HepG2 (cell line): ENCODE measurements around the gene THY1. TPM values are rescaled to one million over a fixed set of nuclear protein-coding genes. Genes with fewer than 3 reads are reported as not detected.

Experiments
- ATF5 ChIP-seq: sonication (generic); formaldehyde crosslinking; IDR thresholded peaks from 2 replicates; pipeline ENCODE4 v1.4.0; 2020; ENCODE audit warnings: mild to moderate bottlenecking, low read depth, missing genetic modification reagents
- E2F1 ChIP-seq: sonication (generic); formaldehyde crosslinking; IDR thresholded peaks from 2 replicates; pipeline ENCODE4 v1.5.0; 2020; ENCODE audit warnings: missing genetic modification reagents
- GLI4 ChIP-seq: sonication (generic); formaldehyde crosslinking; IDR thresholded peaks from 2 replicates; pipeline ENCODE4 v1.5.1; 2020; ENCODE audit warnings: missing genetic modification reagents, mild to moderate bottlenecking, moderate library complexity, borderline replicate concordance
- GPN1 ChIP-seq: sonication (generic); formaldehyde crosslinking; IDR thresholded peaks from 2 replicates; pipeline ENCODE4 v1.5.1; 2020; ENCODE audit warnings: missing genetic modification reagents, borderline replicate concordance
- HOXD1 ChIP-seq: sonication (generic); formaldehyde crosslinking; IDR thresholded peaks from 2 replicates; pipeline ENCODE4 v1.5.0; 2020; ENCODE audit warnings: missing genetic modification reagents
- IRX3 ChIP-seq: sonication (generic); formaldehyde crosslinking; IDR thresholded peaks from 2 replicates; pipeline ENCODE4 v1.8.1; 2023; ENCODE audit warnings: mild to moderate bottlenecking, low read depth, missing genetic modification reagents, borderline replicate concordance
- MYNN ChIP-seq: sonication (generic); formaldehyde crosslinking; IDR thresholded peaks from 2 replicates; pipeline ENCODE4 v1.4.0; 2020; ENCODE audit warnings: mild to moderate bottlenecking, low read depth, missing genetic modification reagents
- PCBP2 ChIP-seq: fragments of 200-400 bp; formaldehyde crosslinking; optimal IDR thresholded peaks from 2 replicates; pipeline ENCODE3; 2018; ENCODE audit warnings: low read length, low read depth; ENCODE audit not compliant: poor library complexity, severe bottlenecking
- PTBP1 ChIP-seq: fragments of 200-400 bp; formaldehyde crosslinking; IDR thresholded peaks from 2 replicates; pipeline ENCODE4 v1.6.1; 2018; ENCODE audit warnings: low read length, low read depth; ENCODE audit not compliant: poor library complexity, severe bottlenecking
- SALL2 ChIP-seq: sonication (generic); formaldehyde crosslinking; IDR thresholded peaks from 2 replicates; pipeline ENCODE4 v1.8.1; 2023; ENCODE audit warnings: mild to moderate bottlenecking, missing genetic modification reagents, inconsistent platforms
- SMC3 ChIP-seq: IDR thresholded peaks from 2 replicates; pipeline ENCODE4 v1.6.1; 2011; ENCODE audit warnings: low read length, improper control_type of control experiment
- ZNF101 ChIP-seq: sonication (generic); formaldehyde crosslinking; IDR thresholded peaks from 2 replicates; pipeline ENCODE4 v1.4.0; 2020; ENCODE audit warnings: mild to moderate bottlenecking, low read depth, missing genetic modification reagents, borderline replicate concordance
- ZNF501 ChIP-seq: sonication (generic); formaldehyde crosslinking; IDR thresholded peaks from 2 replicates; pipeline ENCODE4 v1.5.1; 2020; ENCODE audit warnings: mild to moderate bottlenecking, moderate library complexity, missing genetic modification reagents
- ZNF616 ChIP-seq: sonication (generic); formaldehyde crosslinking; IDR thresholded peaks from 2 replicates; pipeline ENCODE4 v1.5.0; 2020; ENCODE audit warnings: low read depth, mild to moderate bottlenecking, missing genetic modification reagents
- ZSCAN29 ChIP-seq: sonication (generic); formaldehyde crosslinking; conservative IDR thresholded peaks from 2 replicates; pipeline ENCODE4 v1.4.0; 2020; ENCODE audit warnings: mild to moderate bottlenecking, missing genetic modification reagents
- polyA plus RNA-seq, 8 experiments: library from polyadenylated mRNA; depleted of rRNA in 3 of 8; stranded (reverse) in 7 of 8; unstranded in 1 of 8; fragments of >200 nt; fragmentation: Illumina TruSeq in 4 of 8; extraction: Trizol in 4 of 8; gene quantifications; 2 replicates each; pipeline versions ENCODE4 v1.2.1 to v1.2.3, GENCODE V29; 2011 to 2016; ENCODE audit warnings: low read depth in 4 of 8, missing spikeins in 1 of 8, mixed read lengths in 1 of 8; ENCODE audit not compliant: insufficient read depth in 1 of 8
- total RNA-seq, 5 experiments: library from RNA; depleted of rRNA; stranded (reverse); fragments of >200 nt; fragmentation: Illumina TruSeq; extraction: Trizol; gene quantifications; 2 replicates each; pipeline ENCODE4 v1.2.3, GENCODE V29; 2016; ENCODE audit warnings: low read depth in 1 of 5
- TF ChIP-seq, protein P1 (sequence below): sonication (generic); formaldehyde crosslinking; IDR thresholded peaks from 2 replicates; pipeline ENCODE4 v1.4.0; 2020; ENCODE audit warnings: missing genetic modification reagents
- TF ChIP-seq, protein P2 (sequence below), 2 experiments: sonication (generic) in 1 of 2; formaldehyde crosslinking in 1 of 2; IDR thresholded peaks; 2 replicates each; pipeline versions ENCODE4 v1.5.1 to v1.6.1; 2011 to 2020; ENCODE audit warnings: borderline replicate concordance in 1 of 2, low read depth in 1 of 2, low read length in 1 of 2, mild to moderate bottlenecking in 1 of 2, missing genetic modification reagents in 1 of 2, moderate library complexity in 1 of 2

Gene THY1
- total and polyA plus RNA-seq, 2 of the 13 experiments (the other 11 are each of a cell fraction or from before 2014, with no cell fraction given): not detected

DNA sequence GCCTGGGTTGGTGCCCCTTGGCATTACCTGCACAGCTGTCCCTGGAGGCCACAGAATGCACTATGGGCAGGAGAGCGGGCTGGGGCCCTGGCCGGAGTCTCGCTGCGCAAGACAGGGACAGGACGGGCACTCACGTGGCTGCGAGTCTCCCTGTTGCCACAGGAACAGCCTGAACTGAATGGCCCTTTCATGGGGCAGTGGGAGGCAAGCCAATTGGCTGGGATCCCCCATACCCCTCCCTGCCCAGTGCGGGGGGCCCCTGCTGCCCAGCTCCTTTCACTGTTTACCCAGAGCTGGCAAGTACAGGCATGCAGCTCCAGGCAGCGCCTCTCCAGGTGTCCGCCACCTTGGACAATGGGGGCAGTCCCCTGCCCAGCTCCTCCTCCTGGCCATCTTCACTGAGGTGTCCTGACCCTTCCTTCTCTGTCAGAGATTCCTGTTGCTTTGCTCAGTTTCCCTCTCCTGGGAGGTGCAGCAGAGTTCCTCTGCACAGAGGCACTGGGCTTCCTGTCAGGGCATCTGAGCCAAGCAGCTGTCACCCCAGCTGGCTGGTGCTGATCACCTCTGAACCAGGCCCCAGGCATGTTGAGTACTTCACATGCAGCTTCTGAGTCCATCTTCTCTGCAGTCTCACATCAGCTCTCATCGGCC, 46.6 kb downstream of the THY1 start (continued):
- TF ChIP-seq HOXD1 (0 out of 2 replicates have a peak, but pooled peaks have one; percentile 47), ZNF501 (no peak), ZSCAN29 (no peak), GLI4 (CRISPR knock-in tag) (no peak), E2F1 (CRISPR knock-in tag) (no peak), ZNF616 (no peak), ATF5 (CRISPR knock-in tag) (no peak), GPN1 (no peak), PTBP1 (no peak), SALL2 (CRISPR knock-in tag) (0 out of 2 replicates have a peak, but pooled peaks have one; percentile 40), PCBP2 (no peak), SMC3 (no peak), ZNF101 (no peak), MYNN (CRISPR knock-in tag) (no peak), IRX3 (CRISPR knock-in tag) (no peak)
- TF ChIP-seq, protein P1, sequence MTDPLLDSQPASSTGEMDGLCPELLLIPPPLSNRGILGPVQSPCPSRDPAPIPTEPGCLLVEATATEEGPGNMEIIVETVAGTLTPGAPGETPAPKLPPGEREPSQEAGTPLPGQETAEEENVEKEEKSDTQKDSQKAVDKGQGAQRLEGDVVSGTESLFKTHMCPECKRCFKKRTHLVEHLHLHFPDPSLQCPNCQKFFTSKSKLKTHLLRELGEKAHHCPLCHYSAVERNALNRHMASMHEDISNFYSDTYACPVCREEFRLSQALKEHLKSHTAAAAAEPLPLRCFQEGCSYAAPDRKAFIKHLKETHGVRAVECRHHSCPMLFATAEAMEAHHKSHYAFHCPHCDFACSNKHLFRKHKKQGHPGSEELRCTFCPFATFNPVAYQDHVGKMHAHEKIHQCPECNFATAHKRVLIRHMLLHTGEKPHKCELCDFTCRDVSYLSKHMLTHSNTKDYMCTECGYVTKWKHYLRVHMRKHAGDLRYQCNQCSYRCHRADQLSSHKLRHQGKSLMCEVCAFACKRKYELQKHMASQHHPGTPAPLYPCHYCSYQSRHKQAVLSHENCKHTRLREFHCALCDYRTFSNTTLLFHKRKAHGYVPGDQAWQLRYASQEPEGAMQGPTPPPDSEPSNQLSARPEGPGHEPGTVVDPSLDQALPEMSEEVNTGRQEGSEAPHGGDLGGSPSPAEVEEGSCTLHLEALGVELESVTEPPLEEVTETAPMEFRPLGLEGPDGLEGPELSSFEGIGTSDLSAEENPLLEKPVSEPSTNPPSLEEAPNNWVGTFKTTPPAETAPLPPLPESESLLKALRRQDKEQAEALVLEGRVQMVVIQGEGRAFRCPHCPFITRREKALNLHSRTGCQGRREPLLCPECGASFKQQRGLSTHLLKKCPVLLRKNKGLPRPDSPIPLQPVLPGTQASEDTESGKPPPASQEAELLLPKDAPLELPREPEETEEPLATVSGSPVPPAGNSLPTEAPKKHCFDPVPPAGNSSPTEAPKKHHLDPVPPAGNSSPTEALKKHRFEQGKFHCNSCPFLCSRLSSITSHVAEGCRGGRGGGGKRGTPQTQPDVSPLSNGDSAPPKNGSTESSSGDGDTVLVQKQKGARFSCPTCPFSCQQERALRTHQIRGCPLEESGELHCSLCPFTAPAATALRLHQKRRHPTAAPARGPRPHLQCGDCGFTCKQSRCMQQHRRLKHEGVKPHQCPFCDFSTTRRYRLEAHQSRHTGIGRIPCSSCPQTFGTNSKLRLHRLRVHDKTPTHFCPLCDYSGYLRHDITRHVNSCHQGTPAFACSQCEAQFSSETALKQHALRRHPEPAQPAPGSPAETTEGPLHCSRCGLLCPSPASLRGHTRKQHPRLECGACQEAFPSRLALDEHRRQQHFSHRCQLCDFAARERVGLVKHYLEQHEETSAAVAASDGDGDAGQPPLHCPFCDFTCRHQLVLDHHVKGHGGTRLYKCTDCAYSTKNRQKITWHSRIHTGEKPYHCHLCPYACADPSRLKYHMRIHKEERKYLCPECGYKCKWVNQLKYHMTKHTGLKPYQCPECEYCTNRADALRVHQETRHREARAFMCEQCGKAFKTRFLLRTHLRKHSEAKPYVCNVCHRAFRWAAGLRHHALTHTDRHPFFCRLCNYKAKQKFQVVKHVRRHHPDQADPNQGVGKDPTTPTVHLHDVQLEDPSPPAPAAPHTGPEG (CRISPR knock-in tag): no peak; the same call in 1 of the 2 replicates
- TF ChIP-seq, protein P2, sequence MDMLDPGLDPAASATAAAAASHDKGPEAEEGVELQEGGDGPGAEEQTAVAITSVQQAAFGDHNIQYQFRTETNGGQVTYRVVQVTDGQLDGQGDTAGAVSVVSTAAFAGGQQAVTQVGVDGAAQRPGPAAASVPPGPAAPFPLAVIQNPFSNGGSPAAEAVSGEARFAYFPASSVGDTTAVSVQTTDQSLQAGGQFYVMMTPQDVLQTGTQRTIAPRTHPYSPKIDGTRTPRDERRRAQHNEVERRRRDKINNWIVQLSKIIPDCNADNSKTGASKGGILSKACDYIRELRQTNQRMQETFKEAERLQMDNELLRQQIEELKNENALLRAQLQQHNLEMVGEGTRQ (IDR thresholded peaks at IDR 0.05; ENCODE audit: low read depth, low read length): no peak; the same call in 1 of the 2 replicates
- TF ChIP-seq, protein P2 (CRISPR knock-in tag; IDR thresholded peaks at IDR 0.05; ENCODE audit: borderline replicate concordance): no peak; the same call in 1 of the 2 replicates
